GM23248 (cell line): ENCODE measurements around the gene MRNIP. TPM values are rescaled to one million over a fixed set of nuclear protein-coding genes. Genes with fewer than 3 reads are reported as not detected.
A peak's percentile ranks its signal among the peaks of the same experiment; 100 is the strongest.

Experiments
- DNase-seq: peaks from one replicate; pipeline ENCODE4 v3.0.0-alpha.2; 2015
- H2AFZ ChIP-seq: fragments of 200-600 bp; sonication (generic); 2 replicates; pipeline ENCODE4 v1.6.1; 2016; ENCODE audit warnings: antibody characterized with exemption
- H3F3A ChIP-seq: fragments of 200-600 bp; sonication (generic); 2 replicates; pipeline ENCODE4 v1.6.1; 2016; ENCODE audit warnings: mild to moderate bottlenecking, antibody characterized with exemption, mixed run types; ENCODE audit not compliant: insufficient read depth
- H3K27ac ChIP-seq: fragments of 200-600 bp; sonication (generic); 2 replicates; pipeline ENCODE4 v1.5.1; 2016; ENCODE audit warnings: mild to moderate bottlenecking
- H3K27me3 ChIP-seq: fragments of 200-600 bp; sonication (generic); replicated peaks from 2 replicates; pipeline ENCODE4 v1.6.1; 2016; ENCODE audit warnings: mild to moderate bottlenecking; ENCODE audit not compliant: insufficient read depth
- H3K36me3 ChIP-seq: fragments of 200-600 bp; sonication (generic); 2 replicates; pipeline ENCODE4 v1.6.1; 2016; ENCODE audit warnings: low read depth, mild to moderate bottlenecking
- H3K4me1 ChIP-seq: fragments of 200-600 bp; sonication (generic); 2 replicates; pipeline ENCODE4 v1.6.1; 2016; ENCODE audit warnings: mild to moderate bottlenecking; ENCODE audit not compliant: insufficient read depth
- H3K4me2 ChIP-seq: fragments of 200-600 bp; sonication (generic); one replicate; pipeline ENCODE4 v1.6.1; 2016; ENCODE audit warnings: mild to moderate bottlenecking; ENCODE audit not compliant: unreplicated experiment
- H3K4me3 ChIP-seq: fragments of 200-600 bp; sonication (generic); 2 replicates; pipeline ENCODE4 v1.5.1; 2016; ENCODE audit warnings: mild to moderate bottlenecking
- H3K79me2 ChIP-seq: fragments of 200-600 bp; sonication (generic); 2 replicates; pipeline ENCODE4 v1.6.1; 2016; ENCODE audit warnings: mild to moderate bottlenecking; ENCODE audit not compliant: insufficient read depth
- H3K9ac ChIP-seq: fragments of 200-600 bp; sonication (generic); 2 replicates; pipeline ENCODE4 v1.6.1; 2016; ENCODE audit warnings: mild to moderate bottlenecking
- H3K9me2 ChIP-seq: fragments of 200-600 bp; sonication (generic); 2 replicates; pipeline ENCODE4 v1.6.1; 2016; ENCODE audit warnings: mixed run types, mild to moderate bottlenecking, moderate library complexity; ENCODE audit not compliant: insufficient read depth
- H3K9me3 ChIP-seq: fragments of 200-600 bp; sonication (generic); one replicate; pipeline ENCODE4 v1.6.1; 2017; ENCODE audit warnings: low read depth
- H4K20me1 ChIP-seq: fragments of 200-600 bp; sonication (generic); 2 replicates; pipeline ENCODE4 v1.6.0; 2016; ENCODE audit not compliant: insufficient read depth
- EZH2 ChIP-seq: fragments of 200-600 bp; sonication (generic); IDR thresholded peaks from 2 replicates; pipeline ENCODE4 v1.6.1; 2018; ENCODE audit warnings: antibody characterized with exemption, mild to moderate bottlenecking; ENCODE audit not compliant: insufficient read depth, poor library complexity, severe bottlenecking
- EZH2phosphoT487 ChIP-seq: fragments of 200-600 bp; sonication (generic); IDR thresholded peaks from 2 replicates; pipeline ENCODE4 v1.6.1; 2018; ENCODE audit warnings: antibody characterized with exemption, moderate library complexity, mild to moderate bottlenecking, low read depth; ENCODE audit not compliant: insufficient read depth
- WGBS, 2 experiments: methylation state at CpG; one replicate each; pipeline ENCODE4 v1.1.6; 2015 to 2017; ENCODE audit warnings: low lambda C conversion rate in 2 of 2, low coverage in 1 of 2; ENCODE audit errors: missing lambda C conversion rate in 2 of 2; 5-methylcytosine and 5-hydroxymethylcytosine counted together
- in situ Hi-C: fragments of 300-500 bp; cut with MboI; formaldehyde crosslinking; loops from 2 replicates; pipeline ENCODE4 v1.15.0; 2020
- polyA plus RNA-seq: library from polyadenylated mRNA; unstranded; fragments of >200 nt; fragmentation: Nextera tagmentation; extraction: Ambion mirVana; gene quantifications from 2 replicates; pipeline ENCODE4 v1.2.1, GENCODE V29; 2016
- total RNA-seq: library from RNA; depleted of rRNA; stranded (reverse); fragments of >200 nt; shearing (Covaris generic); gene quantifications from 2 replicates; pipeline ENCODE4 v1.2.3, GENCODE V29; 2014

Gene MRNIP
- total and polyA plus RNA-seq, 2 experiments from 2014 or later = 14.1 to 17.3 TPM

DNA sequence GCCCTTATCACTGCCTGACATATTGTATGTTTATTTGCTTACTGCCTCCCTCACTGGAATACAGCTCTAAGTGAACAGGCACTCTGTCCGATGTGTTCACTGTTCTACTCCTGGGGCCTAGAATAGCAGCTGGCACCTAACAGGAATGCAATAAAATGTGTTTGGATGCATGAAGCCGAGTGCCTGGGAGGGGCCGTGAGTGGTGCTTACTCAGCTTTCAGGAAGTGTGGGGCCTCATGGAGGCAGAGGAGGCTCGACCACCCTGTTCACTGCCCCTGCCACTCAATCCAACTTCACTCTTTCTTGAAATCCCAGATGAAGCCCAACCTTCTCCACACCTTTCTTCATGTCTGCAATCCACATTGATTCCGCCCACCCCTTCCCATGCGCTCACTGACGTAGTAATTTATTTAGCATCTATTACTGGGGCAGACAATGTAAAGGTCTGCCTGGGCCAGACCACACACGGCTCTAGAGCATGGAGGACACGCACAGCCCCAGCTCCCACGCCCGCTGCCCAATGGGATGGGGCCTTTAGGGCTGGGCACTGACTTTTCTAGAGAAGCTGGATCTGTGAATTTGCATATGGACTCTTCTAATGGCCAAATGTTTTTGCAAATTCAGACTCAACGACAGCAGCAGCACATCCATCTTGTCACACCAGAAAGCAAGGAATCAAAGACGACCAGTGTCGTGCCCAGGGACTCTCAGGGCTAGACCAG lies 27.7 kb upstream of the MRNIP start:
- TF ChIP-seq EZH2phosphoT487 (no peak), EZH2 (no peak)
- peak; percentile 18 for DNase-seq
- Histone ChIP-seq H3K4me3 (no peak overlapping the region), H3K9ac (no peak overlapping the region), H3K79me2 (peaks cover 12% of the 10 kb centered on the region; the same call in 1 of the 2 replicates), H3K9me3 (no peaks in the 10 kb centered on the region), H3K4me1 (no peaks in the 10 kb centered on the region), H3K36me3 (peaks cover 45% of the 10 kb centered on the region), H3K4me2 (no peak overlapping the region), H3K27me3 (no peaks in the 10 kb centered on the region), H3F3A (no peaks in the 10 kb centered on the region), H4K20me1 (no peaks in the 10 kb centered on the region), H3K27ac (no peak overlapping the region), H3K9me2 (no peaks in the 10 kb centered on the region), H2AFZ (no peak overlapping the region)
- 74 to 76% methylated on average over 14 of the region's 14 CpGs for WGBS, 2 experiments
- in situ Hi-C loops = no loop called here

DNA sequence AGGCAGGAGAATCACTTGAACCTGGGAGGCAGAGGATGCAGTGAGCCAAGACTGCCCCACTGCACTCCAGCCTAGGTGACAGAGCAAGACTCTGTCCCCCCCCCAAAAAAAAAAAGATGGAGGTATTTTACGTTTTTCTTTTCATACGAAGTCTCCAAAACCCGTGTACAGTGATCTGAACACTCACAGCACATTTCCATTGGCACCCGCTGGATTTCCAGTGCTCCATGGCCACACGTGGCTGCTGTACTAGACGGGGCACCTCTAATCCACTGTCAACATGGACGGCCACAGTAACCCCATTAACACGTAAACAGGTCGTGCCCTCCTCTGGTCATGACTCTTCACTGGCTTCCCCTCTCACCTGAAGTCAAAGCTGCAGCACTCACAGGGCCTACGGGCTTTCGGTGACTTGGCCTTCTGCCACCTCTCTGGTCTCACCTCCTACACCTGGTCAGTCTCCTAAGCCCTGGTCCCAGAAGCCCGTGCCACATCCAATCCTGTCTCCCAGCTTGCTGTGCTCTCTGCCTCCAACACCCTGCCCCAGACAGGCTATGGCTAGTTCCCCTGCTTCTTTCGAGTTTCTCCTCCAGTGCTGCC lies 27.0 kb upstream of the MRNIP start:
- no peaks in the 10 kb centered on the region for H3K27me3 ChIP-seq
- H3K79me2 ChIP-seq = peaks cover 12% of the 10 kb centered on the region; the same call in 1 of the 2 replicates
- no peak overlapping the region for H2AFZ ChIP-seq
- H3K4me1 ChIP-seq = no peaks in the 10 kb centered on the region
- H3K9me2 ChIP-seq = no peaks in the 10 kb centered on the region
- no peak for DNase-seq
- no peak overlapping the region for H3K9ac ChIP-seq
- H4K20me1 ChIP-seq = no peaks in the 10 kb centered on the region
- peaks cover 45% of the 10 kb centered on the region for H3K36me3 ChIP-seq
- no peak overlapping the region for H3K27ac ChIP-seq
- no peaks in the 10 kb centered on the region for H3K9me3 ChIP-seq
- TF ChIP-seq EZH2phosphoT487 = no peak
- TF ChIP-seq EZH2 = no peak
- H3K4me2 ChIP-seq = no peak overlapping the region
- H3K4me3 ChIP-seq = no peak overlapping the region
- in situ Hi-C loops = no loop called here
- WGBS, 2 experiments = 95 to 98% methylated on average over 13 of the region's 13 CpGs
- H3F3A ChIP-seq = no peaks in the 10 kb centered on the region

DNA sequence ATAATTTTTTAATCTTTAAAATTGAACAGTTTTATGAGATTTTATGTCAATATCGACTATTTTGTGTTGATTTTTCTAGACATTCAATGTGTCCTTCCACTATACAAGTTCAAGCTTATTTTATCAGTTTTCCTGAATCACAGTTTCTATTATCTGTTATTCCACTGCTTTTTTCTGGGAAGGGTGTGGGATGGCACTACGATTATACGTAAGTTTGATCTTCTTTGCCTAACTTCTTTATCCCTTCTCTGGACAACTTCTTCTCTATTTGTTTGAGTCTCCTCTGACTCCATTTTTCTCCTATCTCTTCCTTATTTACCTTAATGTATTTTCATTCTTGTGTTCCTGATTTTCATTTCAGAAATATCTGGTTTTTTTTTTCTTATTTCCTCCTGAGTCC lies 24.5 kb upstream of the MRNIP start:
- no peak overlapping the region for H3K4me3 ChIP-seq
- H3K36me3 ChIP-seq = peaks cover 47% of the 10 kb centered on the region
- H3F3A ChIP-seq = no peaks in the 10 kb centered on the region
- H4K20me1 ChIP-seq = no peaks in the 10 kb centered on the region
- H3K27ac ChIP-seq = no peak overlapping the region
- H3K9me2 ChIP-seq = no peaks in the 10 kb centered on the region
- in situ Hi-C loops = no loop called here
- H2AFZ ChIP-seq = no peak overlapping the region
- 94 to 99% methylated on average over 3 of the region's 3 CpGs for WGBS, 2 experiments
- H3K9ac ChIP-seq = no peak overlapping the region
- no peaks in the 10 kb centered on the region for H3K4me1 ChIP-seq
- TF ChIP-seq EZH2 = no peak
- no peak for TF ChIP-seq EZH2phosphoT487
- peaks cover 12% of the 10 kb centered on the region; the same call in 1 of the 2 replicates for H3K79me2 ChIP-seq
- no peaks in the 10 kb centered on the region for H3K27me3 ChIP-seq
- no peak for DNase-seq
- no peak overlapping the region for H3K4me2 ChIP-seq
- no peaks in the 10 kb centered on the region for H3K9me3 ChIP-seq

DNA sequence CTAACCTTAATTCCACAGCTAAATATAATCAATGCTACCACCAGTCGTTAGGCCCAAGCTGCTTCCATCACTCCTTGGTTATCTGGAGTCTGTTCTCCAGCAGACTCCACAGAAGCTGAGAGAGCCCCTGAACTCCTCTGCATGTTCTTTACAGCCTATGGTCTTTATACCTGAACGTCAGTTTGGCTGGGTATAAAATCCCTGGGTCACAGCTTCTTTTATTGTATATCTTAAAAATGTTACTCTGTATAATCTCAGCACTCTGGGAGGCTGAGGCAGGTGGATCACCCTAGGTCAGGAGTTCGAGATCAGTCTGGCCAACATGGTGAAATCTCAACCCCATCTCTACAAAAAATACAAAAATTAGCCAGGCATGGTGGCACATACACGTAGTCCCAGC lies 23.7 kb upstream of the MRNIP start:
- WGBS, 2 experiments = 88 to 89% methylated on average over 4 of the region's 4 CpGs
- no peaks in the 10 kb centered on the region for H3K27me3 ChIP-seq
- H3K9me2 ChIP-seq = no peaks in the 10 kb centered on the region
- TF ChIP-seq EZH2 (no peak), EZH2phosphoT487 (no peak)
- H3K4me2 ChIP-seq = no peak overlapping the region
- H2AFZ ChIP-seq = no peak overlapping the region
- peaks cover 12% of the 10 kb centered on the region; the same call in 1 of the 2 replicates for H3K79me2 ChIP-seq
- no peak overlapping the region for H3K27ac ChIP-seq
- H3K9me3 ChIP-seq = no peaks in the 10 kb centered on the region
- H3F3A ChIP-seq = no peaks in the 10 kb centered on the region
- DNase-seq = no peak
- in situ Hi-C loops = no loop called here
- no peaks in the 10 kb centered on the region for H4K20me1 ChIP-seq
- H3K9ac ChIP-seq = no peak overlapping the region
- no peaks in the 10 kb centered on the region for H3K4me1 ChIP-seq
- no peak overlapping the region for H3K4me3 ChIP-seq
- H3K36me3 ChIP-seq = peaks cover 49% of the 10 kb centered on the region
